ENCODE results near the gene SKAP1. TPM values are rescaled to one million over a fixed set of nuclear protein-coding genes. Genes with fewer than 3 reads are reported as not detected.

The SKAP1 gene
- total and polyA plus RNA-seq, 2 of the 13 experiments (the other 11 are each of a cell fraction or from before 2014, with no cell fraction given), result 0.21 TPM; not detected in 1

- POLR2A ChIA-PET, result no interaction called here
- BruUV-seq (replicated peaks), result no TSS peak
- no peak overlapping the region for H2AFZ ChIP-seq (ENCODE audit: low read length)
Observed at GRCh38 chr17:48479014-48479402, 49.0 kb upstream of the SKAP1 start.

GRCh38 chr17:48478224-48479013 is 48.4 kb upstream of the SKAP1 start:
- Histone ChIP-seq H2AFZ (ENCODE audit: low read length) (no peak overlapping the region), H3K9ac (ENCODE audit: insufficient read depth, low read depth, low read length) (no peak overlapping the region), H3K4me1 (ENCODE audit: insufficient read depth, low read length) (no peaks in the 10 kb centered on the region), H3K27ac (ENCODE audit: extremely low read length, insufficient read depth, low read length) (no peak overlapping the region), H3K4me2 (ENCODE audit: low read depth, low read length) (no peak overlapping the region), H3K36me3 (replicated peaks in 1 of 2; ENCODE audit: control insufficient read depth in 1 of 2, insufficient read depth in 2 of 2, low read length in 2 of 2) (no peaks in the 10 kb centered on the region), H3K79me2 (ENCODE audit: insufficient read depth, low read length) (no peaks in the 10 kb centered on the region), H3K4me3 (replicated peaks in 1 of 3; ENCODE audit: insufficient read depth in 1 of 3, low read depth in 2 of 3, low read length in 3 of 3) (no peak overlapping the region), H4K20me1 (ENCODE audit: insufficient read depth, low read length) (no peaks in the 10 kb centered on the region), H3K27me3 (ENCODE audit: control insufficient read depth in 1 of 2, insufficient read depth in 2 of 2, low read length in 2 of 2) (peaks cover 1 to 33% of the 10 kb centered on the region in 2 experiments; a peak in 4 of 5 replicates), H3K9me3 (ENCODE audit: low read length) (no peaks in the 10 kb centered on the region)
- 1% methylated on average over 9 of the region's 9 CpGs for WGBS (ENCODE audit: low lambda C conversion rate)
- DNase-seq (ENCODE audit: low spot score) (no peak), FAIRE-seq (no peak), ATAC-seq (peak; percentile 47; the same call in 2 of the 3 replicates)
- ChIA-PET CTCF (ENCODE audit: low intra/inter-chr PET ratio, low total read pairs) (no interaction called here), POLR2A (no interaction called here)
- in situ Hi-C loops (cut with HindIII; ENCODE audit: extremely low pct_ligation_motif_present, low pct_unique_long_range_greater_than_20kb), result no loop called here
- no TSS peak for BruUV-seq (replicated peaks)
- intact Hi-C loops (cut with micrococcal nuclease; ENCODE audit: unreplicated experiment), result no loop called here
- no peak for TF ChIP-seq AKAP8 (CRISPR knock-in tag; IDR thresholded peaks at IDR 0.05)
- TF ChIP-seq PRDM10 (CRISPR knock-in tag; IDR thresholded peaks at IDR 0.05; ENCODE audit: low read depth), result no peak
- TF ChIP-seq PRDM4 (CRISPR knock-in tag; IDR thresholded peaks at IDR 0.05; ENCODE audit: borderline replicate concordance), result no peak
- no peak for TF ChIP-seq KLF6 (CRISPR knock-in tag; IDR thresholded peaks at IDR 0.05)
- no peak for TF ChIP-seq MIER2 (CRISPR knock-in tag; IDR thresholded peaks at IDR 0.05)
- no peak for TF ChIP-seq RORA (CRISPR knock-in tag; IDR thresholded peaks at IDR 0.05)
- no peak for TF ChIP-seq ZNF468 (CRISPR knock-in tag; IDR thresholded peaks at IDR 0.05)
- no peak for TF ChIP-seq PHB2 (IDR thresholded peaks at IDR 0.05; ENCODE audit: partially characterized antibody)
- no peak for TF ChIP-seq ZNF441 (CRISPR knock-in tag; IDR thresholded peaks at IDR 0.05; ENCODE audit: borderline replicate concordance)

More at GRCh38 chr17:48479014-48479402, 49.0 kb upstream of the SKAP1 start:
- H3K4me1 ChIP-seq (ENCODE audit: insufficient read depth, low read length), result no peaks in the 10 kb centered on the region
- intact Hi-C loops (cut with micrococcal nuclease; ENCODE audit: unreplicated experiment) (no loop called here), in situ Hi-C loops (cut with HindIII; ENCODE audit: extremely low pct_ligation_motif_present, low pct_unique_long_range_greater_than_20kb) (no loop called here)
- H3K36me3 ChIP-seq (replicated peaks in 1 of 2; ENCODE audit: control insufficient read depth in 1 of 2, insufficient read depth in 2 of 2, low read length in 2 of 2), result no peaks in the 10 kb centered on the region
- WGBS (ENCODE audit: low lambda C conversion rate), result 21% methylated on average over 2 of the region's 2 CpGs
- no peak overlapping the region for H3K27ac ChIP-seq (ENCODE audit: extremely low read length, insufficient read depth, low read length)
- H4K20me1 ChIP-seq (ENCODE audit: insufficient read depth, low read length), result no peaks in the 10 kb centered on the region
- TF ChIP-seq CHD2 (IDR thresholded peaks at IDR 0.05; ENCODE audit: low read depth, low read length) (no peak), ZNF616 (CRISPR knock-in tag; IDR thresholded peaks at IDR 0.05; ENCODE audit: low read depth) (no peak), CENPX (CRISPR knock-in tag; IDR thresholded peaks at IDR 0.05) (no peak), ZNF451 (CRISPR knock-in tag; IDR thresholded peaks at IDR 0.05) (no peak), U2AF2 (IDR thresholded peaks at IDR 0.05; ENCODE audit: low read depth, low read length) (no peak), SP1 (IDR thresholded peaks at IDR 0.05) (no peak), SP1 (CRISPR knock-in tag; IDR thresholded peaks at IDR 0.05) (no peak)
- H3K4me3 ChIP-seq (replicated peaks in 1 of 3; ENCODE audit: insufficient read depth in 1 of 3, low read depth in 2 of 3, low read length in 3 of 3), result no peak overlapping the region
- H3K9ac ChIP-seq (ENCODE audit: insufficient read depth, low read depth, low read length), result no peak overlapping the region
- no peaks in the 10 kb centered on the region for H3K9me3 ChIP-seq (ENCODE audit: low read length)
- H3K4me2 ChIP-seq (ENCODE audit: low read depth, low read length), result no peak overlapping the region
- CTCF ChIA-PET (ENCODE audit: low intra/inter-chr PET ratio, low total read pairs), result no interaction called here
- ATAC-seq (no peak), FAIRE-seq (no peak), DNase-seq (ENCODE audit: low spot score) (no peak)
- peaks cover 3 to 35% of the 10 kb centered on the region in 2 experiments; a peak in 4 of 5 replicates for H3K27me3 ChIP-seq (ENCODE audit: control insufficient read depth in 1 of 2, insufficient read depth in 2 of 2, low read length in 2 of 2)
- no peaks in the 10 kb centered on the region for H3K79me2 ChIP-seq (ENCODE audit: insufficient read depth, low read length)

Measured in HepG2 (cell line).